Bronchial epithelial cell (primary cell): ENCODE results near the gene CTTNBP2NL. TPM values are rescaled to one million over a fixed set of nuclear protein-coding genes. Genes with fewer than 3 reads are reported as not detected.
A peak's percentile ranks its signal among the peaks of the same experiment; 100 is the strongest.
"Not testable (repeated sequence)": the region's sequence is repeated elsewhere in the genome, so short reads cannot be mapped to it uniquely, and the experiment has no call there.

Experiments used
- DNase-seq: peaks from one replicate; pipeline ENCODE4 v3.0.0-alpha.2; 2010; ENCODE audit warnings: low read depth
- FAIRE-seq: peaks from 2 replicates; lab custom pipeline; 2011; peaks lifted over from hg19 to GRCh38; lab: Jason Lieb, UNC
- H3K27me3 ChIP-seq: 2 replicates; pipeline ENCODE4 v1.5.1; 2011; ENCODE audit warnings: low read length; ENCODE audit not compliant: control insufficient read depth, insufficient read depth
- H3K36me3 ChIP-seq: 2 replicates; pipeline ENCODE4 v1.5.1; 2011; ENCODE audit warnings: low read length; ENCODE audit not compliant: control insufficient read depth, insufficient read depth
- H3K4me3 ChIP-seq: 2 replicates; pipeline ENCODE4 v1.5.1; 2011; ENCODE audit warnings: mild to moderate bottlenecking, low read depth, low read length, control low read depth
- CTCF ChIP-seq: IDR thresholded peaks from 2 replicates; pipeline ENCODE4 v1.5.1; 2011; ENCODE audit warnings: mild to moderate bottlenecking, moderate library complexity, low read length, control low read depth, inconsistent platforms; ENCODE audit not compliant: insufficient read depth, severe bottlenecking
- total RNA-seq: library from RNA; depleted of rRNA; stranded (reverse); fragments of >200 nt; gene quantifications from 2 replicates; pipeline ENCODE4 v1.2.1, GENCODE V29; 2014

CTTNBP2NL gene
- total RNA-seq, 1 donor from 2014 or later: 5.3 TPM

GRCh38 chr1:112394743-112395062, 1.3 kb upstream of the CTTNBP2NL start:
- Histone ChIP-seq H3K4me3 (no peak overlapping the region), H3K27me3 (no peaks in the 10 kb centered on the region), H3K36me3 (no peaks in the 10 kb centered on the region)
- DNase-seq (no peak), FAIRE-seq (no peak)
- TF ChIP-seq CTCF: no peak

GRCh38 chr1:112395256-112395820, 676 bp upstream of the CTTNBP2NL start:
- peak overlapping the region; percentile 93 for H3K4me3 ChIP-seq
- TF ChIP-seq CTCF: no peak
- no peaks in the 10 kb centered on the region for H3K27me3 ChIP-seq
- no peaks in the 10 kb centered on the region for H3K36me3 ChIP-seq
- FAIRE-seq (no peak), DNase-seq (no peak)

DNA sequence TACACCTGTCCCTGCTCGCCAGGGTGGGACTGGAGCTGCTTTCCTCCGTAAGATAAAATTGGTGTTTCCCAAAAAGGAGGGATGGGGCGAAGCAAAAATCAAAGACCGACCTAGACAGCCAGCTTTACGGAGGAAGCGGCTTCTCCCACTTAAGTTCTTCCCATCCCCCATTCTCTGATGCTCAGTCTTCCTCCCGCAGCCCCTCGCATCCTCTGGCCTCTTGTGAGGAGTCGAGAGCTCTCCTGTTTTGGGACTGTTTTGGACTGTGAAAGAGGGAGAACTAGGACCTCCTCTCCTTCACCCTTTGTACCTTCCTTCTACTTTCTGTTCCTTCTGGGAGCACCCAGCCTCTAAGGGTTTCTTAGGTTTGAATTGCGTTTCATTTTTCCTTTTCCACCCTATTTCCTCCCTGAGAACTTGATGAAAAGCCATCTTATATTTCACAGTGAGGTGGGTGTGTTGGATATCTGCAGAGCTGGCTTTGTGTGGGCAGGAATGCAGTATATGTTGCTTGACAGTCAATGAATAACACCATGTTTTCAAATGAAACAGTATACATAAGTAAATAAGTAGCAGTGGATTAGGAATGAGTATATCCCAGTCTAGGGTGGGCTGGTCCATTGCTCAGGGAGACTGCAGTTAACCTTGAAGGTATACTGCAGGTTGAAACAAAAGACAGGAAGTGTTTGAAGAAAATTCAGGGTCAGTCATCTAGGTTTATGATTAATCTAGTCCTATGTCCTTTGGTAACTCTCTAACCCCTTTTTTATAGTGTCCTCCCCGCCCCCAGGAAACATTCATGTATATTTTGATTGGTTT, 848 bp downstream of the CTTNBP2NL start:
- TF ChIP-seq CTCF: no peak
- no peaks in the 10 kb centered on the region for H3K36me3 ChIP-seq
- no peaks in the 10 kb centered on the region for H3K27me3 ChIP-seq
- H3K4me3 ChIP-seq: peak overlapping the region; percentile 93
- DNase-seq (peak; percentile 72), FAIRE-seq (no peak)

GRCh38 chr1:112397841-112398240, 1.8 kb downstream of the CTTNBP2NL start:
- H3K36me3 ChIP-seq: no peaks in the 10 kb centered on the region
- no peaks in the 10 kb centered on the region for H3K27me3 ChIP-seq
- H3K4me3 ChIP-seq: no peak overlapping the region
- TF ChIP-seq CTCF: no peak
- FAIRE-seq (no peak), DNase-seq (no peak)

DNA sequence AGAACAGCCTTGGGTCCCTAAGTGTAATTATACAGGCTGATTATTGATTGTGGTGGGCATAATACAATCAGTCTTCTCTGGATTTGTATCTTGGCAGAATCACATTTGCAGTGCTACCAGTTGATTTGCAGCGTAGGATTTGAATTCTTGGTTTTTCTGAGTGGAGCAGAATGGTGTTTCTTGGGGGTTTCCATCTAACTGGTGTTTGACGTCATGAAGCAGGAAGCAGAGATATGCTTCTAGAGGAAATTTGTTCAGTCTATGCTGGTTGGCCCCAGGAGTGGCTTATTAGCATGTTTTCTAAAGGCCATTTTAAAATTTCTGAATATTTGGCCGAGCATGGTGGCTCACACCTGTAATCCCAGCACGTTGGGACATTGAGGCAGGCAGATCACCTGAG, 3.4 kb downstream of the CTTNBP2NL start:
- DNase-seq (no peak), FAIRE-seq (no peak)
- Histone ChIP-seq H3K36me3 (peaks cover 1% of the 10 kb centered on the region), H3K27me3 (no peaks in the 10 kb centered on the region), H3K4me3 (no peak overlapping the region)
- TF ChIP-seq CTCF: no peak

DNA sequence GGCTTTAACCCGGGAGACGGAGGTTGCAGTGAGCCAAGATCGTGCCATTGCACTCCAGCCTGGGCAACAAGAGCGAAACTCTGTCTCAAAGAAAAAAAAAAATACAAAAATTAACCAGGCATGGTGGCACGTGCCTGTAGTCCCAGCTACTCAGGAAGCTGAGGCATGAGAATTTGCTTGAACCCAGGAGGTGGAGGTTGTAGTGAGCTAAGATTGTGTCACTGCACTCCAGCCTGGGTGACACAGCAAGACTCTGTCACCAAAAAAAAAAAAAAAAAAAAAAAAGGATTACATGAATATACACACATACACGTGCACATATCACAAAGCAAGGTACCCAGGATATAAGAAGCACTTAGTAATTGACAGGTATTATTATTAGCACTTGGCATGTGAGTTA, 4.7 kb downstream of the CTTNBP2NL start:
- not testable (repeated sequence) for FAIRE-seq, H3K4me3 ChIP-seq, H3K36me3 ChIP-seq, H3K27me3 ChIP-seq, DNase-seq
